BLaER1 treated with 17β-estradiol and CSF1 and Interleukin-3, amounts not matched to agents 10 nM and 100 nM (cell line): ENCODE data around the gene JAM3.

Experiments used
- H3K27ac ChIP-seq, 11 experiments: shearing (Covaris generic); formaldehyde crosslinking; 2 replicates each; pipeline ENCODE4 v1.8.1; 2022
- H3K27me3 ChIP-seq, 11 experiments: shearing (Covaris generic); formaldehyde crosslinking; 2 replicates each; pipeline ENCODE4 v1.8.1; 2022
- H3K36me3 ChIP-seq, 11 experiments: shearing (Covaris generic); formaldehyde crosslinking; 2 replicates each; pipeline ENCODE4 v1.8.1; 2022
- H3K4me1 ChIP-seq, 10 experiments: shearing (Covaris generic); formaldehyde crosslinking; 2 replicates each; pipeline ENCODE4 v1.8.1; 2022
- H3K4me2 ChIP-seq, 11 experiments: shearing (Covaris generic); formaldehyde crosslinking; 2 replicates each; pipeline ENCODE4 v1.8.1; 2022
- H3K4me3 ChIP-seq, 10 experiments: shearing (Covaris generic); formaldehyde crosslinking; 2 replicates each; pipeline ENCODE4 v1.8.1; 2022
- H3K9ac ChIP-seq, 11 experiments: shearing (Covaris generic); formaldehyde crosslinking; 2 replicates each; pipeline ENCODE4 v1.8.1; 2022
- H3K9me3 ChIP-seq, 11 experiments: shearing (Covaris generic); formaldehyde crosslinking; replicated peaks in 1 of 11; 2 replicates each; pipeline ENCODE4 v1.8.1; 2022
- H4K20me1 ChIP-seq, 11 experiments: shearing (Covaris generic); formaldehyde crosslinking; 2 replicates each; pipeline ENCODE4 v1.8.1; 2022
- Cebpa-rat ChIP-seq, 11 experiments: shearing (Covaris generic); IDR thresholded peaks; 2 replicates each; pipeline ENCODE4 v1.8.1; 2022

The JAM3 gene

DNA sequence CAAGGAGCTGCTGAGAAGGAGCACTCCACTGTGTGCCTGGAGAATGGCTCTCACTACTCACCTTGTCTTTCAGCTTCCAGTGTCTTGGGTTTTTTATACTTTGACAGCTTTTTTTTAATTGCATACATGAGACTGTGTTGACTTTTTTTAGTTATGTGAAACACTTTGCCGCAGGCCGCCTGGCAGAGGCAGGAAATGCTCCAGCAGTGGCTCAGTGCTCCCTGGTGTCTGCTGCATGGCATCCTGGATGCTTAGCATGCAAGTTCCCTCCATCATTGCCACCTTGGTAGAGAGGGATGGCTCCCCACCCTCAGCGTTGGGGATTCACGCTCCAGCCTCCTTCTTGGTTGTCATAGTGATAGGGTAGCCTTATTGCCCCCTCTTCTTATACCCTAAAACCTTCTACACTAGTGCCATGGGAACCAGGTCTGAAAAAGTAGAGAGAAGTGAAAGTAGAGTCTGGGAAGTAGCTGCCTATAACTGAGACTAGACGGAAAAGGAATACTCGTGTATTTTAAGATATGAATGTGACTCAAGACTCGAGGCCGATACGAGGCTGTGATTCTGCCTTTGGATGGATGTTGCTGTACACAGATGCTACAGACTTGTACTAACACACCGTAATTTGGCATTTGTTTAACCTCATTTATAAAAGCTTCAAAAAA, 82.3 kb downstream of the JAM3 start:
- Histone ChIP-seq H3K36me3 (peaks cover 51 to 97% (median 84%) of the 10 kb centered on the region in 11 experiments), H3K4me2 (peak overlapping the region in 4 of 11 experiments; percentile 22 to 30 (median 28); a peak in 3 of 22 replicates), H3K9ac (no peak overlapping the region), H3K4me3 (no peak overlapping the region), H3K9me3 (no peaks in the 10 kb centered on the region), H3K4me1 (peaks cover 0 to 20% (median 5%) of the 10 kb centered on the region in 10 experiments; a peak in 11 of 20 replicates), H3K27ac (no peak overlapping the region), H4K20me1 (peaks cover 0 to 58% (median 6%) of the 10 kb centered on the region in 11 experiments; a peak in 7 of 22 replicates), H3K27me3 (no peaks in the 10 kb centered on the region)
- TF ChIP-seq Cebpa-rat (IDR thresholded peaks at IDR 0.05), result no peak

- H3K27ac ChIP-seq, result no peak overlapping the region
- H3K4me1 ChIP-seq, result peaks cover 0 to 20% (median 4%) of the 10 kb centered on the region in 10 experiments; a peak in 10 of 20 replicates
- H3K9ac ChIP-seq, result no peak overlapping the region
- TF ChIP-seq Cebpa-rat (IDR thresholded peaks at IDR 0.05), result no peak
- peaks cover 0 to 59% (median 6%) of the 10 kb centered on the region in 11 experiments; a peak in 8 of 22 replicates for H4K20me1 ChIP-seq
- H3K4me3 ChIP-seq, result no peak overlapping the region
- H3K27me3 ChIP-seq, result no peaks in the 10 kb centered on the region
- peaks cover 64 to 100% (median 93%) of the 10 kb centered on the region in 11 experiments for H3K36me3 ChIP-seq
- no peaks in the 10 kb centered on the region for H3K9me3 ChIP-seq
- no peak overlapping the region for H3K4me2 ChIP-seq
Measured at GRCh38 chr11:134152696-134153095, 83.8 kb downstream of the JAM3 start.

- Histone ChIP-seq H3K27me3 (no peaks in the 10 kb centered on the region), H4K20me1 (peaks cover 0 to 66% (median 6%) of the 10 kb centered on the region in 11 experiments; a peak in 8 of 22 replicates), H3K4me3 (no peak overlapping the region), H3K4me1 (peaks cover 0 to 20% (median 4%) of the 10 kb centered on the region in 10 experiments; a peak in 10 of 20 replicates), H3K4me2 (no peak overlapping the region), H3K9ac (no peak overlapping the region), H3K9me3 (no peaks in the 10 kb centered on the region), H3K27ac (no peak overlapping the region), H3K36me3 (peaks cover 70 to 100% (median 97%) of the 10 kb centered on the region in 11 experiments)
- TF ChIP-seq Cebpa-rat (IDR thresholded peaks at IDR 0.05), result no peak
Measured at GRCh38 chr11:134153147-134153905, 84.5 kb downstream of the JAM3 start.

- H3K27ac ChIP-seq, result no peak overlapping the region
- H3K27me3 ChIP-seq, result no peaks in the 10 kb centered on the region
- peaks cover 0 to 20% (median 4%) of the 10 kb centered on the region in 10 experiments; a peak in 10 of 20 replicates for H3K4me1 ChIP-seq
- no peak overlapping the region for H3K4me2 ChIP-seq
- H3K4me3 ChIP-seq, result no peak overlapping the region
- no peaks in the 10 kb centered on the region for H3K9me3 ChIP-seq
- no peak overlapping the region for H3K9ac ChIP-seq
- TF ChIP-seq Cebpa-rat (IDR thresholded peaks at IDR 0.05), result no peak
- H4K20me1 ChIP-seq, result peaks cover 0 to 67% (median 6%) of the 10 kb centered on the region in 11 experiments; a peak in 8 of 22 replicates
- H3K36me3 ChIP-seq, result peaks cover 75 to 100% (median 98%) of the 10 kb centered on the region in 11 experiments
Measured at GRCh38 chr11:134154441-134154840, 85.6 kb downstream of the JAM3 start.

DNA sequence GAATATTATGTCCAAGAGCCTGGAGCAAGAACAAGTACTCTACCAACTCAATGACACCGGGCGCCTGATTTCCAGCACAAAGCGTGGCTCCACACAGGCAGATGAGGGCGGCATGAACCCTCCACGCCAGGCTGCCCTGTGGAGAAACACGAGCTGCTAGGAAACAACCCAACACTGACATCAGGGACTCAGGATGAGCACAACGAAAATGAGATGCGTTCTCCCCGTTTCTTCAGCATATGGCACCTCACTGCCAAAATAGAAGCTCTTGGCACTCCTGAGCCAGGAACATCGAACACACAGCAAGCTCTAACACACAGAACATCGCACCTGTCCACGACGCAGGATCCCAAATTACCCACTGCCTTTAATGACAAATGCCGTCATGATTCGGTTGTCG, 86.6 kb downstream of the JAM3 start:
- peaks cover 78 to 100% (median 99%) of the 10 kb centered on the region in 11 experiments for H3K36me3 ChIP-seq
- peaks cover 0 to 18% (median 4%) of the 10 kb centered on the region in 10 experiments; a peak in 10 of 20 replicates for H3K4me1 ChIP-seq
- TF ChIP-seq Cebpa-rat (IDR thresholded peaks at IDR 0.05), result no peak
- H3K9me3 ChIP-seq, result no peaks in the 10 kb centered on the region
- H3K27me3 ChIP-seq, result no peaks in the 10 kb centered on the region
- no peak overlapping the region for H3K4me2 ChIP-seq
- H3K27ac ChIP-seq, result no peak overlapping the region
- peaks cover 0 to 62% (median 6%) of the 10 kb centered on the region in 11 experiments; a peak in 8 of 22 replicates for H4K20me1 ChIP-seq
- no peak overlapping the region for H3K9ac ChIP-seq
- no peak overlapping the region for H3K4me3 ChIP-seq

- Histone ChIP-seq H3K9me3 (no peaks in the 10 kb centered on the region), H4K20me1 (peaks cover 0 to 54% (median 6%) of the 10 kb centered on the region in 11 experiments; a peak in 8 of 22 replicates), H3K36me3 (peaks cover 84 to 100% (median 99%) of the 10 kb centered on the region in 11 experiments), H3K4me1 (peaks cover 0 to 10% (median 4%) of the 10 kb centered on the region in 10 experiments; a peak in 10 of 20 replicates), H3K4me3 (no peak overlapping the region), H3K27me3 (no peaks in the 10 kb centered on the region), H3K4me2 (no peak overlapping the region), H3K27ac (no peak overlapping the region), H3K9ac (no peak overlapping the region)
- TF ChIP-seq Cebpa-rat (IDR thresholded peaks at IDR 0.05), result no peak
Measured at GRCh38 chr11:134155946-134156865, 87.3 kb downstream of the JAM3 start.

- Histone ChIP-seq H3K27ac (no peak overlapping the region), H3K36me3 (peaks cover 96 to 100% (median 100%) of the 10 kb centered on the region in 11 experiments), H4K20me1 (peaks cover 0 to 45% (median 0%) of the 10 kb centered on the region in 11 experiments; a peak in 7 of 22 replicates), H3K9me3 (no peaks in the 10 kb centered on the region), H3K4me1 (no peaks in the 10 kb centered on the region), H3K4me2 (no peak overlapping the region), H3K27me3 (no peaks in the 10 kb centered on the region), H3K4me3 (no peak overlapping the region), H3K9ac (no peak overlapping the region)
- no peak for TF ChIP-seq Cebpa-rat (IDR thresholded peaks at IDR 0.05)
Measured at GRCh38 chr11:134157451-134157850, 88.6 kb downstream of the JAM3 start.

DNA sequence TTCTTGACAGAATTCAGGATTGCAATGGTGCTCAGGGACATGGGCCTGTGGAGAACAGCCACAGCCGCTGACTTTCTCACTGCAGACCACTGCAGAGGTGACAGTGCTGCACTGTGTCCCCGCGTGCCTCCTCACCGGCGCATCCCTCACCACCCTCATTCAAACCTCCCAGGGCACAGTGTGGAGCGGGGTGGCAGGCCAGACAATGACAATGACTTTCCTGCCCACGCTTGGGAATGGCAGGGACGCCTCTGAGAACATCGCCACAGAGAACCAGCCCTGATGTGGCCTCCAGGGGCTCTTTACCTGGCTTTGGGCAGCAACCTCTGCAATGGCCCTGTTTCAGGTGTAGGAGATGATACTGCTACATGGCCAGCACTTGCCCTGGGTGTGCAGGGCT, 89.2 kb downstream of the JAM3 start:
- H3K9me3 ChIP-seq, result no peaks in the 10 kb centered on the region
- H3K27me3 ChIP-seq, result no peaks in the 10 kb centered on the region
- H3K36me3 ChIP-seq, result peaks cover 96 to 100% (median 100%) of the 10 kb centered on the region in 11 experiments
- peaks cover 0 to 40% (median 0%) of the 10 kb centered on the region in 11 experiments; a peak in 7 of 22 replicates for H4K20me1 ChIP-seq
- no peak overlapping the region for H3K9ac ChIP-seq
- no peak overlapping the region for H3K27ac ChIP-seq
- no peak for TF ChIP-seq Cebpa-rat (IDR thresholded peaks at IDR 0.05)
- no peak overlapping the region for H3K4me2 ChIP-seq
- no peaks in the 10 kb centered on the region for H3K4me1 ChIP-seq
- no peak overlapping the region for H3K4me3 ChIP-seq
